ENCODE measurements around the gene NUMBL.

DNA sequence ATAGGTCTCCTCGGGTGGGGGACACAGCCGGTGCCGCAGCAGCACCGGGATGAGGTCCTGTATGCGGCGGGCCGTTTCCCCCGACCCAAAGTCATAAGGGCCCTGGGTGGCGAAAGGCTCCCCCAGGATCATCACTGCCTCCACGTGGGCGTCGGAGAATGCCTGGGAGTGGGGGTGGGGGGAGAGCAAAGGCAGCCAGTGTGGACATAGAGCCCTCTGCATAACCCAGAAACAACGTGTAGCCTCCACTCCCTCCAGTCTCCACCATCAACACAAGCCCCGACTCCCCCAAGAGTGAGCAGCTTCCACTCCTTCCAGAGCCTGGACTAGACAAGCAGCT is 1.7 kb upstream of the NUMBL start:
- TF ChIP-seq, protein P1, sequence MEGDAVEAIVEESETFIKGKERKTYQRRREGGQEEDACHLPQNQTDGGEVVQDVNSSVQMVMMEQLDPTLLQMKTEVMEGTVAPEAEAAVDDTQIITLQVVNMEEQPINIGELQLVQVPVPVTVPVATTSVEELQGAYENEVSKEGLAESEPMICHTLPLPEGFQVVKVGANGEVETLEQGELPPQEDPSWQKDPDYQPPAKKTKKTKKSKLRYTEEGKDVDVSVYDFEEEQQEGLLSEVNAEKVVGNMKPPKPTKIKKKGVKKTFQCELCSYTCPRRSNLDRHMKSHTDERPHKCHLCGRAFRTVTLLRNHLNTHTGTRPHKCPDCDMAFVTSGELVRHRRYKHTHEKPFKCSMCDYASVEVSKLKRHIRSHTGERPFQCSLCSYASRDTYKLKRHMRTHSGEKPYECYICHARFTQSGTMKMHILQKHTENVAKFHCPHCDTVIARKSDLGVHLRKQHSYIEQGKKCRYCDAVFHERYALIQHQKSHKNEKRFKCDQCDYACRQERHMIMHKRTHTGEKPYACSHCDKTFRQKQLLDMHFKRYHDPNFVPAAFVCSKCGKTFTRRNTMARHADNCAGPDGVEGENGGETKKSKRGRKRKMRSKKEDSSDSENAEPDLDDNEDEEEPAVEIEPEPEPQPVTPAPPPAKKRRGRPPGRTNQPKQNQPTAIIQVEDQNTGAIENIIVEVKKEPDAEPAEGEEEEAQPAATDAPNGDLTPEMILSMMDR (IDR thresholded peaks at IDR 0.05; ENCODE audit: insufficient read depth, low read depth, low read length), result no peak
- no peak for TF ChIP-seq EZH2 (IDR thresholded peaks at IDR 0.05; ENCODE audit: insufficient read depth, low read length)

Measured in astrocyte (in vitro differentiated cells and primary cell).